NCI-H2107 (cell line): ENCODE results near the gene RAB6A.

Experiments used
- DNase-seq: peaks from one replicate; lab custom pipeline; 2025; lab: John Stamatoyannopoulos, UW

RAB6A gene

DNA sequence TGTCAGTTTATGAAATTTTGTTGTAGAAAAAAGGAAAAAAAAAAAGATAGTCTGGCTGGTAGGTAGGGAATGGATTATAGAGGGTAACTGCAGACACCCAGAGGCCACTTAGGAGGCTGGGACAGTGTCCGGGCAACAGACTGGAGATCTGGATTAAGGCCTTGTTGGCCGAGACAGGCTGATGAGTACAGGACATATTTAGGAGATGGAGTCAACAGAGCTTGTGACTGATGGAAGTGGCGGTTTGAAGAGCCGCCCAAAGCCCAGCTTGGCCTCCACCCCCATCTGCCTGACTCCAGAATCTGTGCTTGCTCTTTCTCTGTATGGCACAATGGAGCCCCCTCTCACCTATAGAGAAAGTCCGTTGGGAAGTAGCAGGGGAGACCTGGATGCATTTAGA is 106.9 kb downstream of the RAB6A start:
- DNase-seq = no peak

DNA sequence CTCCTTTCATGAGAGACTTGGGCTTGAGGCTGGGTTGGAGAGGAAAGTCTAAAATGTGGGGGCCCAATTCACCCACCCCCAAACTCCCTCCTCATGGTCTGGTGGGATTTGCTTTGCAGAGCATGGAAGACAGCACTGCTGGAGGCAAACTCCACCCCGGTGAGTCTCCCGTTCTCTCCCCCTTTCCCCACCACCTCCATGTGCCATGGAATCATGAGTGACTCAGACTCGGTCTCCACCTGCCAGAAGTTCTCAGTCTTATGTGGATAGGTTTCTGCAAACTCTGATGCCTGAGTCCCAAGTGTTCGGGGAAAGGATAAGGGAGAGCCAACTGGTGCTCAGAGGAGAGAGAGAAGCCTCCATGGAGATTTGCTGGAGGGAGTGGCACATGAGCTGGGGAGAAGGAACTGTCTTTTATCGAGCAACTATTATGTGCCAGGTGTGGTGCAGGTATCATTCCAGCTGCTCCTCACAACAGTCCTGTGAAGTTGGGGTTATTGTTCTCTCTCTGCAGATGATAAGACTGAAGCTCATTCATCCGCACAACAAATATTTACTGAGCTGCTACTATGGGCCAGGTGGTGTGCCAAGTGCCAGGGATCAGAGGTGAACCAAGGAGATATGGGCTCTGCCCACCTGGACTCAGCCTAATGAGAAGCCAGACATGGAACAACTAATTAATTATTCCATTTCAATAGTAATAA is 107.9 kb downstream of the RAB6A start:
- no peak for DNase-seq

DNA sequence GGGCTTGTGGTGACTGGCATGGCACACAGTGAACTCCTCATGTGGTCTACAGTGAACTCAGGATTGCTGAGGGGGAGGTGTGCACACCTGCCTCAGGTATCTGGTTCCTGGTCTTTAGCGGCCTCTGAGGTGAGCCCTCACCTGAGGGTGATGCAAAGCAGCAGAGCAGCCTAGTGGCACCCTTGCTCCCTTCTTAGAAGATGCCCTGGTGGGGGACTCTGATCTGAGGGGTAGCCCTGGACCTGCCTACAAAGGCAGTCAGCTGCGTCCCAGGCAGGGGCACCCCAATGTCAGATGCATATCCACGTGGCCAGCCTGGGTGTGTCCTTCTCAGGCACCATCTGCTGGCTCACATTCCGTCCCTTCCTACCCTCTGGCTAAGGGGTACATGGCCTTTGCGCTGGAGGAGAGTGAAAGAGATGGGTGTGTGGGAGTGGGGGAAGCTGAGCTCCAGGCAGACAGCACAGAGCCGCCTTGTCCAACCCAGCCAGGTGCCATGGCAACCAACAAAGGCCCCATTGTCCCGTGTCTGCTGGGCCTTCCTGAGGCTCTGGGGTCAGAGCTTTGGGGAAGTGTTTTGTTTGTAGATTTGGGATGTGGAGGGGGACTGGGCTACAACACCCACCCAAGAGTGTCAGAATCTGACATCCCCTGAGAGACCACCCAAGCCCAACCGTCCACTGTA is 108.7 kb downstream of the RAB6A start:
- peak; percentile 18 for DNase-seq

DNA sequence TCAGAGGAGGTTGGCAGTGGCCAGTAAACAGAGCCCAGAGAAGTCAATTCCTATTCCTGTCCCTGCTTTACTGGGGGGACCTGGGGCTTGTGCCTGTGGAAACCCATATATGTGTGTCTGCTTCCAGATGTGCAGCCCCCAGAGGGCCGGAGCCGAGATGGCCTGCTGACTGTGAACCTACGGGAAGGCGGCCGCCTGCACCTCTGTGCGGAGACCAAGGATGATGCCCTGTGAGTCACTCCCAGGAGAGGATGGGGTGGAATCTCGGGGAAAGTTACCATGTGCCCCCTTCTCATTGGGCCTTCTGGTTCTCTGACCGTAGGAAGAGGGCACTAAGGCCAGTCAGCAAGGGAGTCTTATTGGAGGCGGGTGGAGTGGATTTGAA is 109.2 kb downstream of the RAB6A start:
- DNase-seq = no peak

DNA sequence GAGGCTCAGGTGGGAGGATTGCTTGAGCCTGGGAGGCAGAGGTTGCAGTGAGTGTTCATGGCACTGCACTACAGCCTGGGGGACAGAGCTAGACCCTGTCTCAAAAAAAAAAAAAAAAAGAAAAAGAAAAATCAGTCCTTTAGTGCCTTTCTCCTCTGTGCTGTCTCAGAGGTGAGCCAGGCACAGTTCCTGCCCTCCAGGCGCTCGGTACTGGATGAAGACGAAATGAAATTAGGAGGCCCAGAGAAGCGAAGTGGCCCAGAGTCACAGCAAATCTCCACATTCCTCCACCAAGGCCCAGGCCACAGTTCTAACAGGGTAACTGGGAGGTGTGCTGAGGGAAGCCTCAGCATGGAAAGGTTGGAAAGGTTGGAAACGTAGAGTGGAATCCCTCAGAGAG is 109.6 kb downstream of the RAB6A start:
- DNase-seq = no peak

DNA sequence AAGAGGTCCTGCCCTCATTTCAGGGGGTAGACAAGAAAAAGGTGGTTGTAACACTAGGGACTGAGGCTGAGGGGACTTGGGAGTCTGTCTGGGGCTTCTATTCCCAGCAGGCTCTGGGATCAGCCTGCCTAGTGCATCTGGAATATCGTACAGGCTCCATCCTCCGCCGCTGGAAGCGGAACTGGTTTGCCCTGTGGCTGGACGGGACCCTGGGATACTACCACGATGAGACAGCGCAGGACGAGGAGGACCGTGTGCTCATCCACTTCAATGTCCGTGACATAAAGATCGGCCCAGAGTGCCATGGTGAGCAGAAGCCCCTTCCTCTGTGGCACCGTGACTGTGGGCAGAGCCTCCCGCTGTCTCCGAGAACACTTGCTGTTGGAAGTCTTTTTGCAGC is 110.5 kb downstream of the RAB6A start:
- DNase-seq = no peak

DNA sequence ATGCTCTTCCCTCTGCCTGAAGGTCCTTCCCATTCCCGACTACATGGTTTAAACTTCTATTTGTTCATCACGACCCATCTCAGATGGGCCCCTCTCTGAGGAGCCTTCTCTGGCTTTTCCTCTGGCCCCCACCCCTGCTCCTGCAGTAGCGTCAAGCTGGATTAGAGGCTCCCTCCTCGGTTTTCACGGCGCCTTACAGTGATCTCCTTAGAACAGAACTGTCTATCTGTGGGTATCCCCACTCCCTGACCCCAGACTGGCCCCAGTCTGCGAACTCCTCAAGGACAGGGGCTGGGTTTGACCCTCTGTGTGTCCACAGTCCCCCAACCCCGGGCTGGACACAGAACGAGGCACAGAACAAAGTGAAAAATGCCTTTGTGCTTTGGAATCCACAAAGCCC is 111.7 kb downstream of the RAB6A start:
- no peak for DNase-seq

DNA sequence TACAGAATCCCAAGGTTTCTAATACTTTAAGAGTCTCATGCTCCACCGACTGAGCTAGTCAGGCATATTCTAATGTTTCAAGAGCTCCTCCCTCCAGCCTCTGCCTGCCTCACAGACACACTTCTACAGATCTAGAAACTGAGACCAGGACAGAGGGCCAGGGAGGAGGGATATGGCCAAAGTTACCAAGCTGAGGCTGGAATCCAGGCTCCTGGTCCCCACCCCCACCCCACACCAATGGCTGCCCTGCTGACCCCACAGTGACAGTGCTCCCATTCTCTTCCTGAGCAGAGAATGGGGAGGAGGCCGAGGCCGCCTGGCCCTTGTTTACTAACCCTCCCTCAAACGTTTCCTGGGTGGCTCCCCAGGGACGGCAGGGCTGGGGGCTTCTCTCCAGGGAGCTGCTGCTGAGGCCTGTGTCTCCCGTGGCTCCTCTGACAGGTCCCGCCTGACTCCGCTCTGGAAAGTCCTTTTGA is 112.3 kb downstream of the RAB6A start:
- no peak for DNase-seq

DNA sequence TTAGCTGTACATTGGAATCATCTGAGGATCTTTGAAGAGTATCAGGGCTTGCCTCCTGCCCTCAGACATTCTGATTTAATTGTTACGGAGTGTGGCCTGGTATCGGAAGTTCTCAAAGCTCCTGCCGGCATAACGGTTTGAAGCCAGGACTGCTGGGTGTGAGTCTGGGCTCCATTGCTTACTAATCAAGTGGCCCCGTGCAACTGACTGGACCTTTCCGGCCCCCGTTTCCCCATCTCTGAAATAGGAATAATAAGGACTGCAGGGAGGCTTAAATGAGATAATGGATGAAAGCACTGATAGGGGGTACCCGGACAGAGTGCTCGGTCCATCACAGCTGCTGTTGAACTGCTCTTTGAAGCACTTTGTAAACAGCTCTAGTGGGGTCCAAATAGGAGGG is 112.8 kb downstream of the RAB6A start:
- DNase-seq = no peak

DNA sequence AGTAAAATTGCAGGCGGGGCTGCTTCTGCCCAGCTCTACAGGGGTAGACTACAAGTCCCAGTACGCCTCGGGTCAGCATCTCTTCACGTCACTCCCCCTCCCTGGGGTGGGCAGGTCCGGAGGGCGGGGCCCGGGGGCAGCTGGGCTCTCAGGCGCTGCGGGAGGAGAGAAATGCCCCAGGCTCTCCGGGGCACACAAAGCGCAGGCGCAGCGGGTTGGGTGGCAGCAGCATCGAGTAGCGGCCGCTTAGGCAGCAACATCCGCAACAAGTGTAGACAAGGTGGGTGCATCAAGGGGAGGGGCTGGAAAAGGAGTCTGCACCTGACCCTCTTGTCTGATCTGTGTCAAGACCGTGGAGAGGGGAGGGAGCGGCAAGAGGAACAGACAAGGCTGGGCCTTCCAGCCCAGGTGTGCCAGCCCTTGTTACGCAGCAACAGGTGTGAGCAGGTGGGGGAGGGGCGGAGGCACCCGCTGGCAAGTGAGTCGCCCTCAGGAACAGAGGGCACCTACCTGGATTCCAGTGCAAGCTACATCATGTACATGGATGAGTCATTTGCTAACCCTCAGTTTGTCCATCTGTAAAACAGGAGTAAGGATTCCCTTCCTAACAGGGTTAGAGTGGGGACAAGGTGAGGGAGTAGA is 113.3 kb downstream of the RAB6A start:
- peak; percentile 89 for DNase-seq

DNA sequence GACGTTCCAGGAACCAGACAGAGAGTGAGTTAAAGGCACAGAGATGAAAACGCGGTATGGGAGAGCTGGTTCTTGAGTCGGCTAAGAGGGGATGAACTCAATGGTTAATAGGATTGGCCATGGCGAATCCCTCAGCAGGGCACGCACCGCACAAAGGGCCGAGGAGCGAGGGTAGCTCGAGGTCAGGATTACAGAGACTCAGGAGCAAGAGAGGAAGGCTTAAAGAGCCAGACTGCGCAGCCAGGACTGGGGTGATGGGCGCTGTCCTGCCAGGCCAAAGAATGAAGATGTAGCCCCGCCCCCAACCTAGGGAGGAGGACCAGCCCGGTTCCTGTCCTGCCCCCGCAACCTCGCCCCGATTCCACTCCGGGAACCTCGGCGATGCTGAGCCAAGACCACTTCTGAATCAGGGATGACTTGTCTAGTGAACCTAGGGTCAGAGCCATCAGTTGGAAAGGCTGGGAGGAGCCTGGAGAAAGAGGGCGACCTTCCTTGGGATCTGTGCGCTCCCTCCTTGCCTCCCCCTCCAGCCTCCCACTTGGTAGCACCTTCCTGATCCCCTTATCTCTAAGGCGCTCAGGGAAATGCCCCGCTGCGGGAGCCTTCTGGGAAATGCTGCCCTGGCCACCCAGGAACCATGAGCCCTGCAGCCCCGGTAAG is 114.8 kb downstream of the RAB6A start, which contains the start of gene PLEKHB1:
PLEKHB1 (plus strand) TSS at position 610 of the 660 bp plus-strand sequence; CDS start at position 638, 28 bp downstream.
- no peak for DNase-seq

DNA sequence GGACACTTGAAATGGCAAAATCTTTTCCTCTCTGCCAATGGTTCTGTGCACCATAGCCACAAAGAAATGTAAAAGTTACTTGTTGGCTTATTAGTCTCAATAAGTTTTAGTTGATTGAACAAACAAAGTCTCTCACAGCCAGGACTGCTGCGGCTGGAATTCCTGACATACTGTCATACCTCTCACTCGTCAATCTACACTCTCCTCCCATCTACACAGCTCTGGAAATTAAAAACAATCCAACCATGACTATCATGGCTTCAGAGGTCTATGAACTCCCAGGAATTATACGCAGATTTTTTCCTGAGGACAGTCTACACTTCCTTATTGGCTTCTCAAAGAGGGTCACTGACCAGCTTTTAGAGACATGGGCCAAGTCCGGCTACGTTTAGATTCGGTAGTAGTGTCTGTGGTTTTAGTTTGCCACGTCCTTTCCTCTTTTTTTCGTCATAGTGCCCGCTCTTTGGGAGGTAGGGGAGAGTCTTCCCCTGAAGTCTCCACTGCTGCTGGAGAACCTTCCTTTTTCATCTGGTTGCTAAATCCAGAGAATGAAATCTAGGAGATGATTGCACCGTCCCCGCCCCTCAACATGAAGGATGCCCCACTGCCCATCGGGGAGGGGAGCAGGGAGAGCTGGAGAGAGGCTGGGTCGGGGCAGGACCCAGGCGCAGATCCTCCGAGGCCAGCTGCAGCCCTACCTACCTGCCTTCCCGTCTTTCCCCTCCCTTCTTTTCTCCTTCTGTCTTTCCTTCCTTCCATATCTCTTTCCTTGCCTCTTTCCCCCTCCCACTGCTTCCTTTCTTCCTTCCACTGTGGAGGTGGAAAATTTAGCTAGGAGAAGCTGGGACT is 115.5 kb downstream of the RAB6A start:
- no peak for DNase-seq

DNA sequence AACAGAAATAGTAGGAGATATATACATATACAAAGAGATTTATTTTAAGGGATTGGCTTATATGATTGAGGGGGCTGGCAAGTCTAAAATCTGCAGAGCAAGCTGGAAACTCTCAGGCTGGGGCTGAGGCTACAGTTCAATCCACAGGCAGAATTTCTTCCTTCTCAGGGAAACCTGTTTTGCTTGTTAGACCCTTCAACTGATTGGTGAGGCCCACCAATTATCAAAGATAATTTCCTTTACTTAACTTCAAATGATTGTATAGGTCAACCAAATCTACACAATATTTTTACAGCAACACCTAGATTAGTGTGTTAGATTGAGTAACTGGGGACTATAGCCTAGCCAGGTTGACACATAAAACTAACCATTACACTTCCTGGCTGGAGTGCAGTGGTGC is 119.2 kb downstream of the RAB6A start:
- no peak for DNase-seq

DNA sequence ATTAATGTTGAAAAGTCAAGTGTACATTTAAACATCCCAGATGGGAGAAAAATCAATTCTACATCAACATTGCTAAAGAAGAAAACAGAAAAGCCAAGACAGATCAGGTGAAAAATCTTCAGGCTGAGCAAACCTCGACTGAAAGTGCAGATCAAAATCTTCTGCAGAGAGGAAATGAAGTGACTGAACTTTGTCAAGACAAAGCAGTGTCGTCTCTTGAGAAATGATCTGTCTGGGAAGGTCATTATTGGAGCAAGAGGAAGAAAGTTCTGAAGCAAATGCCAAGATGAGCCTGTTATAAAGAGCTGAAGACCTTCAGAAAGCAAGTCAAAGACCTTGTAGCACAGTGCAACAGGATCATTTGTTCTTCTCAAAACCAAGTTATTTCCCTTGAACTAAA is 120.3 kb downstream of the RAB6A start:
- DNase-seq = no peak

DNA sequence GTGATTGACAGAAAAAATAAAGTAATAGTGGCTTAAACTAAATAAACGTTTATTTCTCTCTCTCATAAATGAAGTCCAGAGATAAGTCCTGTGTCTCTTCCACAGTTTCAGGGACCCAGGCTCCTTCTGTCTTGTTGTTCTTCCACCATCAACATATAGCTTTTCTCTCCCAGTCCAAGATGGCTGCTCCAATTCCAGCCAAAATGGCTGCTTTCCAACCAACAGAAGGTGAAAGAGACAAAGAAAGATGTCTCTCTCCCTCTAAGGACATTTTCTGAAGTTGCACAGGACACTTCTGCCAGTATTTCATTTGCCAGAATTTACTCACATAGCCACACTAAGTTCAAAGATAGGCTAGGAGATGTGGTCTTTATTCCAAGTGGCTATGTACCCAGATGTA is 123.9 kb downstream of the RAB6A start:
- DNase-seq = no peak

DNA sequence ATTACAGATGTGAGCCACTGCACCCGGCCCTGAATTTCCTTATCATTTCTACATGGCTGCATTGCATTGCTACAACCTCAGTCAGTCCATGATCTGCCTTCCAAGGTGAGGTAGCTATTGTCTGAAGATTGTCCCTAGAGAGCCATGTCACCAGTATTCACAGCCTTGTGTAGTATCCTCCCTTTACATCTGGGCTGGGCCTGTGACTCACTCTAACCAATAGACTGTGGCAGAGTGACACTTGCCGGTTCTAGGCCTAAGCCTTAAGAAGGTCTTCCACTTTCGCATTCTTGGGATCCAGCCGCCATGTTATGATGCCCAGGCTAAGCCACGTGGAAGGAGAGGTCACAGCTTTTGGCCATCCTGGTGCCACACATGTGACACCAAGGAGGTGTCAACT is 124.6 kb downstream of the RAB6A start:
- DNase-seq = no peak

DNA sequence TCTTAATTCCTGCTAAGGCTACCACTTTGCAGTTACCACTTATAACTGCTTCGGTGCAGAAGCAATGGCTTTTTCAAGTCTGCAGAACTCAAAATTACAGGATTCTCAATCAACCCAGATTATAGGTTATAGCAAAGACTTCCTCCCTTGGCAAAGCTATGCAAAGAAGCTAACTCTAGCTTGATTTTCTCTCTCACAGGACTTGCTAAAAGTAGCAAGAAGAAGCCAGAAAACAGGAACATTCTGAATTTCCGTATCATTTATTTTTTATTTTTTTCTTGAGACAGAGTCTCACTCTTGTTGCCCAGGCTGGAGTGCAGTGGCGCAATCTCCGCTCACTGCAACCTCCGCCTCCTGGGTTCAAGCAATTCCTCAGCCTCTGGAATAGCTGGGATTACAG is 125.2 kb downstream of the RAB6A start:
- no peak for DNase-seq

DNA sequence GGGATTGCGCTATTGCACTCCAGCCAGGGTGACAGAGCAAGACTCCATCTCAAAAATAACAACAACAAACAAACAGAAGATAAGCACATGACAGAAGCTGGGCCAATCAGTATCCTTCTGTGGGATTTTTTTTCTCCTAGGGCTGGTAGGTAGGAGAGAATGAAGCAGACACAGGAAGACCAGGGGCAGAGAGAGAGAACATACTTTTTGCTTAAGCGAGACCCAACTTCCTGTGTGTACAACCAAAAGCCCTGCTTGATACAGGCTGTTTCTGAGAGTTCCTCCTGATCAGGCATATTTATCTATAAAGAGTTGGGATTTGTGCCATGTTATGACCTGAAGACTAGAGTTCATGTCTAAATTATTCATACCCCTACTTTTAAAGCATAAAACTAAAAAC is 126.9 kb downstream of the RAB6A start:
- DNase-seq = no peak

DNA sequence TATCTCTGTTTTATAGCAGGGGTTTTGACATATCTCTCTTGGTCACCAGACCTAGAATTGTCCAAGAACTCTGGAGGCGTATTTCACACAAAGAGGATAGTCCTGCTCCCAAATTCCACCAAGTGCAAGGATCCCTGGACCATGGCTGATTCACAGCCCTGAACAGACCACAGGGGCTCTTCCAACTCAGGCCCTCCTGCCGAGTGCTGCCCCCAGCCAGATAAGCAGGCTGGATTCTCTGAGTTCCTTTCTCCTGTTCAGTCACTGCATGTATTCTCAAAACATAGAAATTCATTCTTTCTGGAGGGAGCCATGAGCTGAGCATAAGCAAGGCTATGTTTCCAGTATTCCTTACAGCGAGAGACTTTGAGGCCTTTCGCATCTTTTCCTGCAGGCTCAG is 127.9 kb downstream of the RAB6A start:
- no peak for DNase-seq

DNA sequence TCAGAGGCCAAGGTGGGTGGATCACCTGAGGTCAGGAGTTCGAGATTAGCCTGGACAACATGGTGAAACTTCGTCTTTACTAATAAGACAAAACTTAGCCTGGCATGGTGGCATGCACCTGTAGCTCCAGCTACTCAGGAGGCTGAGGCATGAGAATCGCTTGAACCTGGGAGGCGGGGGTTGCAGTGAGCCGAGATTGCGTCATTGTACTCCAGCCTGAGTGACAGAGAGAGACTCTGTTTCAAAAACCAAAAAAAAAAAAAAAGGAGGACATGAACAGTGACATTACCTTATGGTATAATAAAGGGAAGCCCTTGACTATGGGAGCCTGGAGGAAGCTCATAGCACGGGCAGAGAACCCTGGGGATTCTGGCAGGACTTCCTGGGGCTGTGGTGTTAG is 131.0 kb downstream of the RAB6A start:
- DNase-seq = no peak

DNA sequence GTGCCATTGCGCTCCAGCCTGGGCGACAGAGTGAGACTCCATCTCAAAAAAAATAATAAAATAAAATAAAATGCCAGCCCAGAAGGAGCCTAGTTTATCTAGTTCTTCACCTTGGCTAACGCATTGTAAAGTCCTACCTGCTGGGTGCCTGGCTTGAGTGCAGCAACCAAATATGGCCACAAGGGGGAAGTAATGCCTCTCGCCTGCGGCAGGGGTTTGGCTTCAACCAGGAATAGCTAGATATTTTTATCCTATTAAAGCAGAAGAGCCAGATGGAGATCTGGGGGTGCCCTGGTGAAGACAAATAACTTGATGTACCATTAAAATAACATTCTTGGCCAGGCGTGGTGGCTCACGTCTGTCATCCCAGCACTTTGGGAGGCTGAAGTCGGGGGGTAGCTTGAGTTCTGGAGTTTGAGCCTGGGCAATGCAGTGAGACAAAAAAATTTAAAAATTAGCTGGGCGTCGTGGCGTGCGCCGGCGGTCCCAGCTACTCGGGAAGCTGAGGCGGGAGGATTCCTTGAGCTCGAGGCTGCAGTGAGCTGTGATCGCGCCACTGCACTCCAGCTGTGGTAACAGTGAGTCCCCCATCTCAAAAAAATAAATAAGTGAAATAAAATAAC is 135.1 kb downstream of the RAB6A start:
- DNase-seq = peak; percentile 54
